Thyroid gland (tissue), 4 donors: Measurements from ENCODE around the gene ROBO2. TPM values are rescaled to one million over a fixed set of nuclear protein-coding genes. Genes with fewer than 3 reads are reported as not detected.

Source experiments
- DNase-seq, 2 donors: peaks; one replicate each; pipeline ENCODE4 v3.0.0-alpha.2; 2019
- H3K27ac ChIP-seq, 3 donors: fragments of 200-600 bp; sonication (generic); 1 replicate in 2 of 3; 2 replicates in 1 of 3; pipeline ENCODE4 v1.5.1; 2016 to 2019; ENCODE audit warnings: mild to moderate bottlenecking in 1 of 3, moderate library complexity in 1 of 3
- H3K27me3 ChIP-seq: fragments of 200-600 bp; sonication (generic); one replicate; pipeline ENCODE4 v1.5.1; 2019
- H3K36me3 ChIP-seq, 2 donors: fragments of 200-600 bp; sonication (generic); one replicate each; pipeline ENCODE4 v1.5.1; 2016 to 2019
- H3K4me1 ChIP-seq, 2 donors: fragments of 200-600 bp; sonication (generic); one replicate each; pipeline ENCODE4 v1.5.1; 2017 to 2019
- H3K4me3 ChIP-seq, 3 donors: fragments of 200-600 bp; sonication (generic); replicated peaks in 1 of 3; 1 replicate in 2 of 3; 2 replicates in 1 of 3; pipeline ENCODE4 v1.5.1; 2016; ENCODE audit warnings: mild to moderate bottlenecking in 1 of 3
- H3K9me3 ChIP-seq: fragments of 200-600 bp; sonication (generic); one replicate; pipeline ENCODE4 v1.5.1; 2017
- CTCF ChIP-seq, 6 experiments: fragments of 200-600 bp in 3 of 6; fragments of 450-650 bp in 3 of 6; sonication (generic) in 3 of 6; IDR thresholded peaks; one replicate each; pipeline ENCODE4 v1.5.1; 2016 to 2019; ENCODE audit warnings: antibody characterized with exemption in 6 of 6, mild to moderate bottlenecking in 2 of 6, inconsistent platforms in 1 of 6, moderate library complexity in 1 of 6
- POLR2A ChIP-seq, 2 donors: fragments of 450-650 bp; IDR thresholded peaks; one replicate each; pipeline ENCODE4 v1.6.1; 2017; ENCODE audit warnings: antibody characterized with exemption in 2 of 2, mild to moderate bottlenecking in 2 of 2, moderate library complexity in 1 of 2
- WGBS, 2 donors: methylation state at CpG; one replicate each; pipeline ENCODE4 v1.1.5; 2017; 5-methylcytosine and 5-hydroxymethylcytosine counted together
- intact Hi-C: fragments of 100-400 bp; cut with DNase I; formaldehyde crosslinking; loops from one replicate; pipeline ENCODE4 v1.15.1; 2023
- total RNA-seq, 4 donors: library from RNA; depleted of rRNA; stranded (reverse); fragments of >200 nt; gene quantifications; one replicate each; pipeline ENCODE4 v1.2.3, GENCODE V29; 2016

ROBO2 gene
- total RNA-seq, 4 donors from 2014 or later, result 0.56 to 1.5 TPM; not detected in 2

- H3K4me1 ChIP-seq, result no peaks in the 10 kb centered on the region
- no peak for TF ChIP-seq POLR2A (IDR thresholded peaks at IDR 0.05)
- no peak for TF ChIP-seq CTCF (IDR thresholded peaks at IDR 0.05)
- no peaks in the 10 kb centered on the region for H3K9me3 ChIP-seq
- DNase-seq, result no peak
- intact Hi-C loops, result no loop called here
- H3K27ac ChIP-seq, result no peak overlapping the region
- H3K4me3 ChIP-seq, result no peak overlapping the region
- no peaks in the 10 kb centered on the region for H3K36me3 ChIP-seq
- H3K27me3 ChIP-seq, result no peaks in the 10 kb centered on the region
These were observed 439.1 kb downstream of the ROBO2 start for GRCh38 chr3:77479021-77479420.

- intact Hi-C loops, result no loop called here
- Histone ChIP-seq H3K27me3 (no peaks in the 10 kb centered on the region), H3K4me3 (no peak overlapping the region), H3K36me3 (no peaks in the 10 kb centered on the region), H3K4me1 (no peaks in the 10 kb centered on the region), H3K9me3 (no peaks in the 10 kb centered on the region), H3K27ac (no peak overlapping the region)
- TF ChIP-seq POLR2A (IDR thresholded peaks at IDR 0.05) (no peak), CTCF (IDR thresholded peaks at IDR 0.05) (no peak)
- 85 to 86% methylated on average over 1 of the region's 1 CpG for WGBS, 2 donors
- no peak for DNase-seq
These were observed 449.3 kb downstream of the ROBO2 start for GRCh38 chr3:77489216-77489615.

GRCh38 chr3:77491961-77492360 lies 452.1 kb downstream of the ROBO2 start:
- intact Hi-C loops, result no loop called here
- no peak overlapping the region for H3K27ac ChIP-seq
- no peaks in the 10 kb centered on the region for H3K27me3 ChIP-seq
- H3K9me3 ChIP-seq, result no peaks in the 10 kb centered on the region
- 79 to 93% methylated on average over 1 of the region's 1 CpG for WGBS, 2 donors
- no peaks in the 10 kb centered on the region for H3K4me1 ChIP-seq
- TF ChIP-seq CTCF (IDR thresholded peaks at IDR 0.05), result no peak
- no peak for TF ChIP-seq POLR2A (IDR thresholded peaks at IDR 0.05)
- no peak for DNase-seq
- no peaks in the 10 kb centered on the region for H3K36me3 ChIP-seq
- H3K4me3 ChIP-seq, result no peak overlapping the region

DNA sequence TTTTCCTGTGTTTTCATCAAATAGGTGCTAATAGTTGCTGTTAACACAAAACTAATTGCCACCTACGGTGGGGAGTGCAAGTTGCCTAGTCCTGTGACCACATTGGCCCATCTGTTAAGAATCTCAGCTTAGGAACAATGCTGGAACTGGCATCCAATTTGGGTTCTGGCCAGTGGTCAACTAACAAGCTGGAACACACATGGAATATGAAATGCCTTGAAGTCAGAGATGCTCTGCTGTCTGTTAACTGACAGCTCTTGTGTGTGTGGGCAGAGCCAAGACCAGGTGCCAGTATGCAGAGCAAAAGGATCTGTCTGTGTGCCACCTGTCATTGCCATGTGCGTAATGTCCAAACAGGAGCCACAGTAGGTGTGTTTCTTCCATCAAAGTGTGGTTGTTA lies 460.8 kb downstream of the ROBO2 start:
- Histone ChIP-seq H3K27ac (no peak overlapping the region), H3K9me3 (no peaks in the 10 kb centered on the region), H3K4me3 (no peak overlapping the region), H3K4me1 (no peaks in the 10 kb centered on the region), H3K36me3 (no peaks in the 10 kb centered on the region), H3K27me3 (no peaks in the 10 kb centered on the region)
- TF ChIP-seq POLR2A (IDR thresholded peaks at IDR 0.05) (no peak), CTCF (IDR thresholded peaks at IDR 0.05) (no peak)
- intact Hi-C loops, result no loop called here
- no peak for DNase-seq
- WGBS, 2 donors, result 80 to 82% methylated on average over 2 of the region's 2 CpGs

- no peak for DNase-seq
- Histone ChIP-seq H3K9me3 (no peaks in the 10 kb centered on the region), H3K4me1 (no peaks in the 10 kb centered on the region), H3K36me3 (no peaks in the 10 kb centered on the region), H3K27ac (no peak overlapping the region), H3K27me3 (no peaks in the 10 kb centered on the region), H3K4me3 (no peak overlapping the region)
- intact Hi-C loops, result no loop called here
- TF ChIP-seq CTCF (IDR thresholded peaks at IDR 0.05) (no peak), POLR2A (IDR thresholded peaks at IDR 0.05) (no peak)
- 91% methylated on average over 5 of the region's 5 CpGs for WGBS, 2 donors
These were observed 466.5 kb downstream of the ROBO2 start for GRCh38 chr3:77506384-77506783.
